Mucosa of descending colon (tissue), 3 donors: Measurements from ENCODE around the gene BHLHE41. TPM values are rescaled to one million over a fixed set of nuclear protein-coding genes. Genes with fewer than 3 reads are reported as not detected.

ENCODE experiments used
- ATAC-seq: fragments of 200-7000 bp; cut with Tn5 transposase; one replicate; pipeline ENCODE4 v1.9.1; 2020; ENCODE audit warnings: mild to moderate bottlenecking, moderate library complexity
- DNase-seq, 3 donors: peaks; one replicate each; pipeline ENCODE4 v3.0.0-alpha.2; 2020
- H3K36me3 ChIP-seq: fragments of 200-600 bp; one replicate; pipeline ENCODE4 v1.8.0; 2021; ENCODE audit warnings: low read depth, mild to moderate bottlenecking
- H3K4me1 ChIP-seq: fragments of 200-600 bp; one replicate; pipeline ENCODE4 v1.8.0; 2021; ENCODE audit warnings: low read depth, mild to moderate bottlenecking
- H3K4me3 ChIP-seq: fragments of 200-600 bp; one replicate; pipeline ENCODE4 v1.8.0; 2021; ENCODE audit warnings: mild to moderate bottlenecking
- H3K9me3 ChIP-seq: fragments of 200-600 bp; one replicate; pipeline ENCODE4 v1.8.0; 2021; ENCODE audit warnings: mild to moderate bottlenecking
- intact Hi-C, 2 donors: fragments of 100-400 bp; cut with DNase I in 1 of 2; cut with micrococcal nuclease in 1 of 2; formaldehyde crosslinking; loops; one replicate each; pipeline versions ENCODE4 v1.11.0 to v1.11.1; 2022; cut with DNase I, micrococcal nuclease
- total RNA-seq, 3 donors: library from RNA; stranded (reverse); fragmentation: NEBNext Ultra II Directional in 2 of 3; extraction: Animal tissue kit (Norgen Biotek cat#: 25700) in 2 of 3; gene quantifications; one replicate each; pipeline versions ENCODE4 v1.2.1 to v1.2.4, GENCODE V29; 2021 to 2023
- TF ChIP-seq, protein P1 (sequence below): fragments of 200-600 bp; IDR thresholded peaks from one replicate; pipeline ENCODE4 v1.8.0; 2022; ENCODE audit warnings: antibody characterized with exemption, mild to moderate bottlenecking
- donor health status: DM: no; HTN: no; CAD: no; lungs with moderate emphysema.
- donor health status: DM: no; HTN: no; CAD: no.
- donor health status: DM: no; HTN: yes; CAD: no.

The BHLHE41 gene
- total RNA-seq, 3 donors from 2014 or later = 41.0 to 91.9 (median 43.0) TPM

DNA sequence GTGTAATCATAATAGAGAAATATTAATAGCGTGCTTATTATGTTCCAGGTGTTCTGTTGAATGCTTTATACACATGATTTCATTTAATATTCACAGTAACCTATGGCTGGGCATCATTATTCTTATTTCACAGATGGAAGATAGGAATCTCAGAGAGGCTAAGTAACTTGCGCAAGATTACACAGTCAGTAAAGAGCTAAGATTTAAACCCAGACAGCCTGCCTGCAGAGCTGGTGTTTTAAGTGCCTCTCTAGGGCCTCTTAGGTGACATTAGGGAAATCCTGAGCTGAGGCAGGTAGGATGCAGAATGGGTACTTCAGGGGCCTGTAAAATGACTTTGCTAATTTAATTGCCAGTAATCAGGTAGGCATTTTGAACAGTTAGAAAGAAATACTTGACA lies 18.5 kb upstream of the BHLHE41 start:
- TF ChIP-seq, protein P1, sequence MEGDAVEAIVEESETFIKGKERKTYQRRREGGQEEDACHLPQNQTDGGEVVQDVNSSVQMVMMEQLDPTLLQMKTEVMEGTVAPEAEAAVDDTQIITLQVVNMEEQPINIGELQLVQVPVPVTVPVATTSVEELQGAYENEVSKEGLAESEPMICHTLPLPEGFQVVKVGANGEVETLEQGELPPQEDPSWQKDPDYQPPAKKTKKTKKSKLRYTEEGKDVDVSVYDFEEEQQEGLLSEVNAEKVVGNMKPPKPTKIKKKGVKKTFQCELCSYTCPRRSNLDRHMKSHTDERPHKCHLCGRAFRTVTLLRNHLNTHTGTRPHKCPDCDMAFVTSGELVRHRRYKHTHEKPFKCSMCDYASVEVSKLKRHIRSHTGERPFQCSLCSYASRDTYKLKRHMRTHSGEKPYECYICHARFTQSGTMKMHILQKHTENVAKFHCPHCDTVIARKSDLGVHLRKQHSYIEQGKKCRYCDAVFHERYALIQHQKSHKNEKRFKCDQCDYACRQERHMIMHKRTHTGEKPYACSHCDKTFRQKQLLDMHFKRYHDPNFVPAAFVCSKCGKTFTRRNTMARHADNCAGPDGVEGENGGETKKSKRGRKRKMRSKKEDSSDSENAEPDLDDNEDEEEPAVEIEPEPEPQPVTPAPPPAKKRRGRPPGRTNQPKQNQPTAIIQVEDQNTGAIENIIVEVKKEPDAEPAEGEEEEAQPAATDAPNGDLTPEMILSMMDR = no peak
- H3K36me3 ChIP-seq = no peaks in the 10 kb centered on the region
- peaks cover 8% of the 10 kb centered on the region for H3K4me1 ChIP-seq
- ATAC-seq = no peak
- DNase-seq = no peak
- intact Hi-C loops = no loop called here
- H3K9me3 ChIP-seq = no peaks in the 10 kb centered on the region
- H3K4me3 ChIP-seq = no peak overlapping the region

DNA sequence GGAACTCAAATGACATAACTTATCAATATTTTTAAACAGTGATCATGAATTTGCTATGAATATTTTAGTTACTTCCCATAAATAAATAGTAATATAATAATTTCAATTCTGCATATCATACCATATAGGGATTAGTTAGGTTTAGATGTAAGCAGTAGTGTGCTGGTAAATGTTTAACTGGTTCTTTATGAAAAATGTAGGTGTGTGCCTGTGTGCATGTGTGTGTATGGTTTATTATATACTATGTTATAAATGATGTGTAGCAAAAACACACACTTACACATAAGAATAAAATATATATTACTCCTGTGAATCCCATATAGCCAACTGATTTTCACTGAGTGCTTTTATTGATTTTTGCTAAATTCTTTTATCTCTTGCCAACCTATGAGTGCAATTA lies 14.0 kb upstream of the BHLHE41 start:
- ATAC-seq = peak; percentile 51
- Histone ChIP-seq H3K4me3 (no peak overlapping the region), H3K9me3 (no peaks in the 10 kb centered on the region), H3K36me3 (no peaks in the 10 kb centered on the region), H3K4me1 (peaks cover 28% of the 10 kb centered on the region)
- intact Hi-C loops = no loop called here
- no peak for DNase-seq
- TF ChIP-seq, protein P1 = no peak

DNA sequence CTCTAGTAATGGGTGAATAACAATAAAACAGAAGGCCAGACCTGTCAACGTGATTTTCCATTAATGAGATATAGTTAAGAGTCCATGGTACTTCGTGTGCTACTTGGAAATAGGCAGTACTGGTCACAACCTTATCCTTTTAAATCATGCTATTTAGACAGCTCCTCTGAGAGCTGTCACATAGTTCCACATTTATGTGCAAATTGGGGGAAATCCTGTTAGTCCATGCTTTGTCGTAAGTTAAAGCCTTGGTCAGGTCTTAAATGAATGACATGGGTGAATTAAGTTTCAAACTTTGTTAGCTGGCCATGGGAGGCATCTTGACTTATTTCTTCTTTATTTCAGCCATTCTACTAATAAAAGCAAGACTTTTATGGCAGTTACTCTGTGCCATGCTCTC lies 11.9 kb upstream of the BHLHE41 start:
- Histone ChIP-seq H3K36me3 (no peaks in the 10 kb centered on the region), H3K9me3 (no peaks in the 10 kb centered on the region), H3K4me3 (no peak overlapping the region), H3K4me1 (peaks cover 28% of the 10 kb centered on the region)
- intact Hi-C loops = no loop called here
- TF ChIP-seq, protein P1 = no peak
- DNase-seq = no peak
- no peak for ATAC-seq

DNA sequence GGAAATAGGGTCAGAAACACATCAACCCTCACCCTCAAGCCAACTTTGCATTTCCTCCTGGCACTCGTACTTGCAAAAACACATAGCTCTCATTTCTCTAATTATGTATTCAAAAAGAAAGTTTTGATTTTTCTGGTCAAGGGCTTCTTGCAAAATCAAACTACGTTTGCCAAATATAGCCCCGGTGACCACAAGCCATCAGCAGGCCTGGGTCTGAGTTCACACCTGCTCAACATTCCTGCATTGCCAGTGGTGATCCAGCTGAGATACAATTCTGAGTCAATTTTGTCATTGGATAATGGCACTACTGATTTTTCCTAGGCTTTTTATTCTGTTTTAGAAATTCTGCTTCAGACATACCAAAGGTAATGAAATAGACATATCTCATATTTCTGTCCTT lies 10.7 kb upstream of the BHLHE41 start:
- H3K9me3 ChIP-seq = no peaks in the 10 kb centered on the region
- H3K4me1 ChIP-seq = peaks cover 28% of the 10 kb centered on the region
- no peak overlapping the region for H3K4me3 ChIP-seq
- TF ChIP-seq, protein P1 = no peak
- H3K36me3 ChIP-seq = no peaks in the 10 kb centered on the region
- ATAC-seq (no peak), DNase-seq (no peak)
- intact Hi-C loops = no loop called here

DNA sequence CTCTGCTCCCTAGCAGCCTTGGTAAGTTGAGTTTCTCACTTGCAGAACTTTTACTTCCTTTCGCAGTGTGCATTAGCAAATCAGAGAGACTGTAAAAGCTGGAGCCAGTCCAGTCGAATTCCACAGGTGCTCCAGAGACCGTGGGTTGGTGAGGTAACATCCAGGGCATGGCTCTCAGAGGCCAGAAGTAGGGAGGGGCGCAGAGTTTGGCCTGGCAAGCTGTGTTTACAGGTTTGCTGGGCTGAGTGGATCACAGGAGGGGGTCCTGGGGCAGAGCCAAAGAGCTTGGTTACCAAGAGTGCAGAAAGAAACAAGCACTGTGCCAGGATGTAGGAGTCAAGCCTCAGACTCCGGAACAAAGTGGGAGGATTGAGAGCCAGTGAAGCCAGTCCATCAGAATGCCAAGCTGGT lies 10.2 kb upstream of the BHLHE41 start:
- peaks cover 28% of the 10 kb centered on the region for H3K4me1 ChIP-seq
- ATAC-seq = peak; percentile 80
- intact Hi-C loops = no loop called here
- H3K36me3 ChIP-seq = no peaks in the 10 kb centered on the region
- TF ChIP-seq, protein P1 = no peak
- no peaks in the 10 kb centered on the region for H3K9me3 ChIP-seq
- peak; percentile 49 to 72 (median 68) for DNase-seq
- no peak overlapping the region for H3K4me3 ChIP-seq

DNA sequence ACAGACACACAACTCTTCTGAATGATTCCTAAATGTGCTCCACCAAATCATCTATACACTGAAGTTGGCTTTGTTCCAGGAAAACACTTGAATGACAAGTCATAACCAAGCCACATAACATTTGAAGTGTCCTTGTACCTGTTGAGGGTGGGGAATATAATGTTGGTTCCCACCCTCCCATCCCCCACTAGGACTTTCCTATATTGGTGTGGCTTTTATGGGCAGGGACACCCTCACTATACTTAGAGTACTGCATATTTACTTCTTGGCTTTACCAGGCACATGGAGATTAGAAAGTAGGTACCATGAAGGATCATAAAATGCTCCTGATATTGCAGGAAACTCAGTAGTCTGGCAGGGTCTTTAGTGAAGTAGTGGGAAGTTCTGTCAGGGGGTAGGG lies 9.7 kb upstream of the BHLHE41 start:
- intact Hi-C loops = no loop called here
- Histone ChIP-seq H3K9me3 (no peaks in the 10 kb centered on the region), H3K4me3 (no peak overlapping the region), H3K36me3 (no peaks in the 10 kb centered on the region), H3K4me1 (peaks cover 28% of the 10 kb centered on the region)
- TF ChIP-seq, protein P1 = no peak
- DNase-seq = peak in 1 of 3 donors; percentile 67
- peak; percentile 67 for ATAC-seq
